Stimulated activated CD4-positive, alpha-beta T cell treated with anti-CD3 and anti-CD28 coated beads, Interleukin-15, amount 100 ng/mL, for 48 hours (primary cell): ENCODE results near the gene C3orf22.

Experiments used
- DNase-seq, 2 donors: peaks; one replicate each; pipeline ENCODE4 v3.0.0-alpha.2; 2020; ENCODE audit warnings: low read depth in 2 of 2

C3orf22 gene

DNA sequence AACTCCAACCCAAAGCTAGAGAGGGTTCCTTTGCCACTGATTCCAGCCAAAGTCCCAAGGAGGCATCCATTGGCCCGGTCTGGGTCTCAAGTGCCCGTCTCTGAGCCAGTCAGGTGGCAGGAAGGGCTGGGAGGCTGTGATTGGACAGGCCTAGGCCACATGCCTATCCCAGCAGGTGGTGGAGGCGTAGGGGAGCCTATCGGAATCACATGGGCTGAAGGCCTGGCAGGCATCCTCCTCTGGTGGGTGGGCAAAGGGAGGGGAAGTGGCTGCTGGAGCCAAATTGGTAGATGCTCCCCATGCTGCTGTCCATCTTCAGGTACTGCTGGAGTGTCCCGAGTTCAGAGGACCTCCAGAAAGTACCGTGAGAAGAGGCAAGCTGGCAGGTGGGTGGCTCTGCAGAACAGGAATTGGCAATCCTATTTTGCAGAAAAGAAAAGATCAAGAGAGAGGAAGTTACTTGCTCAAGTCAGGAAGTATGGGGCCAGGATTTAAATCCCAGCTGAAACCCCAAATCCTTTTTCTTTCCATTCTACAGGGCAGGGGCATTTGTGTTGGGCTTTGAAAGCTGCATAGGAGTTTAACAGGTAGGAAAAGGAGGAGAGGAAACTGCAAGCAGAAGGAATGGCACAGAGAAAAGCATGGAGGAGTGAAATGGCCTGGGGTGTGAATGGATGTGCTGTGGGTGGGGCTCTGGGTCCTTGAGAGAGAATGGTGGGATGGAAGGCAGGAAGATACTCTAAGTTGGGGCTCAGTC is 31.1 kb downstream of the C3orf22 start:
- no peak for DNase-seq

DNA sequence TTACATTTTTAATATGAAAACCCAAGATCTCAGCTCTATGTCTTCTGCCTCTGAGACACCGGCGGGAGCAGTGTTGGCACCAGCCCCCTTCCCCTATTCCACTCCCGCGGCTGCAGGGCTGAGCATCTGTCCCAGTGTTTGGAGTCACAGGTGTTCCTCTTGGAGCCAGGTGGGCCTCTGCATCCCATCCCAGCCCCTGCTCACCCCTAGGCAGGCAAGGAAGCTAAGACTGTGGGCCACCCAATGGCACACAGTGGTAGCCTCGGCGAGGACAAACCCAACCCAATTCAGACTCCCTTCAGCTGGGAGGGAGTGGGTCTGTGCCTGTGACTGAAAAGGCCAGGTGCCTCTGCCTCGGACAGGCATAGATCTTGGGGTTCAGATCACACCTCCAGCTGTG is 31.7 kb downstream of the C3orf22 start:
- no peak for DNase-seq

DNA sequence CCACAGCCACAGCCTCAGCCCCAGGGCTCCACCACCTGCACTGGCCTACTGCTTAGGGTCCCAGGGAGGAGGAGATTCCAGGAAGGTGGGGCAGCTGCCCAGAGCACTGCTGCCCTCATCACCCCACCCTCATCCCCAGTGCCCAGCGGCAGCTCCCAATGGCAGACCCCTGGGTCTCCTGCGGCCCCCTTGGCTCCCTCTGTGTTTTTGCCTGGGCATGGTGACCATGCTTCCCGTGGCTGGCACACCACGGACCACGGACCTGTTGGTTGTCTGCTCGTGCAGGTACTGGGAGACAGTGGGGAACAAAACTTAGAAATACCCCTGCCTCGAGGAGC is 32.1 kb downstream of the C3orf22 start:
- no peak for DNase-seq

DNA sequence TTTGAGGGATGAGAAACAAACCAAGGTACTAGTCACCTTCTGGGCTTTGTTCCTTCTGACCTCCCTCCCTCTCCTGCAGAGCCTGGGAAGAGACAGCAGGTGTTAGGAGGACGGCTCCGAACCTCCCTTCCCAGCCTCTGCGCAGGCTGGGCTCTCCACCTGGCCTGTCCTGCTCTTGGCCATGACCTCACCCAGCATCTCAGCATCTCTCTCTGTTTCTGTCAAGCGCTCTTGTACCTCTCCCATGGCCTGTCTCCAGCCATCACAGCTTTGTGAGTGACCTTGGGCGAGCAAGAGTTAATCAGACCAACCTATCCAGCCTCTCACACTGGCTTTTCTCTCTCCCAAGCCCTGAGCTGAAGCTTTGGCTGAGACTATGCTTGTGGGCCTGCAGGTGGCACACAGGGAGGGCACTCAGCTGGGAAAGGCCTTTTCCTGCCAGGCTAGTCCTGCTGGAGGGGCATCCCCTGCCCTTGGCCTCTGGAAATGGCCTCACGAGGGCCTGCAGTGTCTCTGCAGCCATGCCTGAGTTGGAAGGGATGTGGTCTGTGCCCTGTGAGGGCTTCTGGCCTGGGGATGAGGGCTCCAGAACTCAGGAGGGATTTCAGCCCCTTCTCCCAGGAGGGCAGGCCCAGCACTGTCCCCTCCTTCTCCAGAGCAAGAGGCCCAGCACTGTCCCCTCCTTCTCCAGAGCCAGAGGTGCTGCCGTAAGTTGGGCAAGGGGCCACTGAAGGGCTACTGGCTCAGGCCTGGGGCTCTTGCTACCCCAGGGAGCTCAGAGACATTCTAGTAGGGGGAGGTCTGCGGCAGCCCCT is 32.7 kb downstream of the C3orf22 start:
- DNase-seq, result no peak

DNA sequence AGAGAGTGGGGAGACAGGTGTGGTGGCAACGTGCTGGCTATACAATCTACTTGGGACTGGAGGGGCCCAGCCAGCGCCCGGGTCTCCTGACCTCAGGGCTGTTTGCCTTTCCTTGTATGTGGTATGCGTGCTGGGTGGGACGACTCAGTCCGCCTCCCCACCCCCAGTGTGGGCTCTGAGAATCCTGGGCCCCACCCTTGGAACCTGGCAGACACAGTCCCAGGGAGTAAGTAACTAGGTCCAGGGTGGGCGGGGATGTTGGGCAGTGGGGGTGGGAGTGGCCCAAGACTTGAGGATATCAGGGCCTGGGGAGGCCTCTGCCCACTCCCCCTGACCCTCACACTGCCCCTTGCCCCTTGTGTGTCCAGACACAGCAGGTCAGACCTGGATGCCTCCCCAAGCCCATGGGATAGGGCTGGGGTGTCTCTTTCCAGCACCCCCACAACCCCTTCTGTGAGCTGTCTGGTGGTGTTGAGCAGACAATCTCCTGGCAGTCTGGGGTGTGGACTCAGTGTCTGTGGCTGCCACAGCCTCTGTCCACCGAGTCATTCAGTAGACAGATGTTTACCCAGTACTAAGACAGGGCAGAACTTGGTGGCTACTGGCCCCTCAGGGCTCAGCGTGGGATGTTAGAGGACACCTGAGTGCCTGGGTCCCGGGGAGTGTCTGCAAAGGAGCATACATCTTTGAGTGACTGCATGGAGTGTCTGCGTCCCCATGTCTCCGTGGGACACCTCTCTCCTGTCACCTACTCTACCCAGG is 33.5 kb downstream of the C3orf22 start:
- DNase-seq, result no peak

DNA sequence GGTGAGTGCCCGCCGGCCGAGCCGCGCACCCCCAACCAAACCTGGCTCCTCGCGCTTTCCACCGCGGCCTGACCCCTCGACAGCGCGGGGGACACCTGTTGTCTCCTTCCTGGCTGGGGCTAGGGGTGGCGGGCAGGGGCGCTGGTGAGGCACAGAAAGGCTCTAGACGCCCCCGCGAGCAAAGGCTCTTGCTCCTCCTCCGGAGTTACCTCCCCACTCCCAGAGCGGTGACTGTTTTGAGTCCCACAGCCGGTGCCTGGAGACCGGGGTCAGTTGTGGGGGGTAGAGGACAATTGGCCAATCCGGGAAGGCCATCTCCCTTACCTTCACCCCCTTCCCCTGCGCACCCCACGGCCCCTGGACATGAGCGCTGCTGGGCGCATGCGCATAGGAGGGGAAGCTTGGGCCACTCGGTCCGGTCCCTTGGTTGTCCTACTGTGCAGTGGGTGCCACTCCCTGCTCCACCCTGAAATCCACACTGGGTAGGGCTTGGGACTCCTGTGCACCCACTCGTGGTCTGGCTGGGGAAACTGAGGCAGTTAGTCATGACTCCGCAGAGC is 34.2 kb downstream of the C3orf22 start:
- no peak for DNase-seq

DNA sequence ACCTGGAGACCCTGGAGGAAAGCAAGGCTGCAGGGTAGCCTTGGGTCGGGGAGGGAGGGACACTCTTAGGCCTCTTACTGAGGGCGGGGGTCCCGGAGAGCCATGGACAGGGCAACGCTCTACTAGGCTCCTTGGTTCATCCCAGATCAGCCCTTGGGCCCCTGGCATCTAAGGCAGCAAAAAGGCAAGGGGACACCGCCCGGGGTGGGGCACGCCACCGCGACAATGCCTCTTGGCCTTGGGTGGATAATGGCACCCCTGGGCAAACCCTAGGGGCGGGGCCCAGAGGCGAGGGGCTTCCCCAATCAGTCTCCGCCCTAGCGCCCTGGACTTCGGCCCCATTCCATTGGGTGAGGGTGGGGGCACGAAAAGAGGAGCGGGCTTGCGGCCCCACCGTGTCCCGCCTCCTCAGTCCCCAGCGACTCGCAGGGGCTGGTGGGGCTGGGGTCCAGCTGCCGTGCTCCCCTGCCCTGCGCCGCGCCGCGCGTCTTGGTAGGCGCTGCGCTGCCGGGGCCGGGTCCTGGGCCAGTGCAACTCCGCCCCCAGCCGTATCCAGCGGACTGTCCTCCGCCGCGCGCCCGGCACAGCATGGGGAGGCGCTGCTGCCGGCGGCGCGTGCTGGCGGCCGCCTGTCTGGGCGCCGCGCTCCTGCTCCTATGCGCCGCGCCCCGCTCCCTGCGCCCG is 34.8 kb downstream of the C3orf22 start, which contains the start of gene CHST13:
CHST13 (plus strand) TSS at position 411 of the 684 bp plus-strand sequence; CDS start at position 589, 178 bp downstream.
- no peak for DNase-seq

DNA sequence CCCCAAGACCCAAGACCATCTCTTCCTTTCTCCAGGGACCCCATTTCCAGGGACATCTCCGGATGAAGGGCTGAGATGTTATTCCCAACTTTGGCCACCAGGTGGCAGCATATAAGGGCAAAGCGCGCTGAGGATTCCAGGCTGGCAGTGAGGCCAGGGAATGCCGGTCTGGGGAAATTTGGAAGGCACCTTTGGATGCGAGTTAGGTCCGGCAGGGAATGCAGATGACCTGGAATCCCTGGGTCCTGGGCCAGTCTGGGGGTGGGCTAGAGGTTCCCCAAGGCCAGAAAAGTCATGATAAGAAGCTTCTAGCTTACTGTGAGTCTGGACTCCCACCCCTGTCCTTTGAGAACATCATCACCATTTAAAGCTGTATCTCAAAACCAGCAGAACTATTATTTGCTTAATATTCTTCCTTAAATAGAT is 36.4 kb downstream of the C3orf22 start:
- DNase-seq, result no peak

DNA sequence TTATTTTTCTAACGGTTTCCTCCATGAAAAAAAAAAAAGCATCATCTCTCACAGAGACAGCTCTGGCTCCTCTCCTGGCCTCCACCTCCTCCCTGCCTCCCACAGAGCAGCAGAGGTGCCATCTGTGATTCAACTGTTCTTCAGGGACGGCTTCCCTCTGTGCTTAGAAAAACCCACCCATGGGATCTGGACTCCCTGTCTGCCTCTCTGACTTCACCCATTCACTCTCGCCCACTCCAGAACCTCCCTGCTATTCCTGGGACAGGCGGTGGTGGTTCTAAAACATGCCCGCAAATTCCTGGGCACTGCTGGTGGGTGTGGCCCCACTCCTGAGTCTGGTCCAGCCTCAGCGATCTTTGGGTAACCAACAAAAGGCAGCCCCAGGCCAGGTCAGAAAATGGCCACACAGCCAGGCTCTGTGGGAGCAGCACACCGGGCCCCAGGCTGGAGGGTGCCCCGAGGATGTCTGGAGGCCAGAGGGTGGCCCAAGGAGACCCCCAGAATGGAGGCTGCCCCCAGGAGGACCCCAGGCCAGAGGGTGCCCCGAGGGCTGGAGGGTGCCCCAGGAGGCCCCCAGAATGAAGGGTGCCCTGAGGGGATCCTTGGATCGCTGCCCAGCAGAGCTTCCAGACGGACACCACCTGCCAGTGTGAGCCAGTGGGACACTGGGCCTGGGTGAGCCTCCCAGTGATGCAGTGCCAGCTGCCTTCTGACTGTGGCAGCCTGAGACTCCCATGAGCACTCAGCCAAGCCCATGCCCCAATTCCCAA is 37.4 kb downstream of the C3orf22 start:
- no peak for DNase-seq

DNA sequence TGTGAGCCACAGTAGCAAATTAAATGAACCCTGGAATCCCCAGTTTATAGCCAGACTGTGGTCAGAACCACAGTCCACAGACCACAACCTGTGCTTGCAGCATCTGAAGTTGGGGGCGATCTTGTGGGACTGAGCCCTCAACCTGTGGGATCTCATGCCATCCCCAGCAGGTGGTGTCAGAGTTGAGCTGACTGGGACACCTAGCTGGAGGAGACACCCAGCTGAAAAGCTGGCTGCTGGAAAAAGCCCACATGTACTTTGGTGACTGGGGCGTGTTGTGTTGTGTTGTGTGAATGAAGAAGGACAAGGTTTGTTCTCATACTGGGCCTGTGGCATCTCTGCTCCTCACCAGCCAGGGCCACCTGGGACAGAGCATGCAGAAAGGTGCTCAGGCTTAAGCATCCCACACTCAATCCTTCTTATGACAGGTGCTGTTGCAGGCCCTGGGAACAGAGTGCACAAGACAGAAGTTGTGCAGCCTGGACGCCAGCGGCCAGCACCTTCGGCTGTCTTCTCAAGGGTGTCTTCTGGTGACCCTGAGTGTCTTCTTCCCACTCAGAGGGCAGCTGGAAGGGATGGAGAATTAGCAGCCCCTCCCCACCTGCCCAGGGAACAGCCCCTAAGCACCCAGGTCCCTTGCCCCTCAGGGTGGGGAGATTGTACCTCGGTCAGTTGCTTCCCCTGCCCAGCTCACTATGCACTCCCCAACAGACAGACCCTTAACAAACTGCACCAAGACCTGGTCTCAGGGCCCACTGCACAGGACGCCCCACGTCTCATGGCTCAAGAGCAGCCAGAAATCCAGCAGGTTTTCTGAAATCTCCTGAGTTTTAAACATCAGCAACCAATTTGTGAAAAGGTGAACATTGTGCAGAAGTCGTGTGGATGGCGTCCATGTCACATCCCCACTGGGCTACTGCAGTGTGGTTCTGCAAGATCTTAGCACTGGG is 39.0 kb downstream of the C3orf22 start:
- DNase-seq, result no peak

DNA sequence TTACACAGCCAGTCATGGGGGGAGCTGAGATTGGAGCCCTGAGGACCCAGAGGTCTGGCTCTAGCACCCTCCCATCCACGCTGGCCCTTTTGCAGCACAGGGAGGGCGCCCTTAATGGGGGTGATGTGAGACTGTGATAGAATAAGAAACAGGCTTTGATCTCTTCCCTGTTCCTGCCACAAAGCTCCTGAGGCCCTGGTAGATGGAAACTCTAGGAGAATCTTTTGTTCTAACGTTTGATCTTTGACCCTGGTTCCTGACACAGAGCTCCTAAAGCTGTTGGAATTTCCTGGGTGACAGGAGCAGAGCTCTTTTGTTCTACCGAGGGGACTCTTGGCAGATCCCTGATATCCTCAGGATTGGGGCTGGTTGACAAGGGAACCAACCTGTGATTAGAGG is 40.0 kb downstream of the C3orf22 start:
- no peak for DNase-seq

DNA sequence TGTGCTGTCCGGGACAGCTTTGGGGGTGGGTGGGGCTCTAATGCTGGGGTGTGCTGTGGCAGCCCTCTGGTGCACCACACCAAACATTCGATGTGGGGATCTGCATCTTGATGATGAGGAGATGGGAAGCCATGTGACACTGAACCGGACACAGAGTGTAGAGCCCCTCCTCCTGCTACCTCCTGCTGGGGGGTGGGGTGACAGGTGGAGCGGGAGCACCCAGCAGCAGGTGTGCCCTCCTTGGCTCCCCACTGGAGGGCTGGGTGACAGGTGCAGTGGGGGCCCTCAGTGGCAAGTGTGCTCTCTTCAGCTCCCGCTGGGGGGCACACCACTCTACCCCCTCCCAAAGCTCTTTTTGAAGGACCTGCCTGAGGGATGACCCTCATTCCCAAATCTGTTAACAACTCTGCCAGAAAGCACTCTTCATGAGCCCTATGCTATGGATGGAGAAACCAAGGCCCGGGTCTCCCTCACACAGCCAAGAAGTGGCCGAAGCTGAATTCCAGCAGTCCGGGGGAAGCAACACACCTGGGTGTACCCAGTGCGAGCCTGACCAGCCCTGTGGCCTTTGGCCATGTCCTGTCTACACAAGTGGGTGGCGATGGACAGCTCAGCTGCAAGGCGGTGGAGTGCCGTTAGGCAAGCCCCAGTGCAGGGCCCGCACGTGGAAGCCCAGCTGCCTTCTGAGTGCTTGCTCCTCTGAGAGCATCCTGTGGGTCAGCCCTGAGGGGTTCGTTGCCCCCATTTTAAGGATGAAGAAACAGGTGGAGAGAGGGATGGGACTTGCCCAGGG is 40.5 kb downstream of the C3orf22 start:
- DNase-seq, result no peak

DNA sequence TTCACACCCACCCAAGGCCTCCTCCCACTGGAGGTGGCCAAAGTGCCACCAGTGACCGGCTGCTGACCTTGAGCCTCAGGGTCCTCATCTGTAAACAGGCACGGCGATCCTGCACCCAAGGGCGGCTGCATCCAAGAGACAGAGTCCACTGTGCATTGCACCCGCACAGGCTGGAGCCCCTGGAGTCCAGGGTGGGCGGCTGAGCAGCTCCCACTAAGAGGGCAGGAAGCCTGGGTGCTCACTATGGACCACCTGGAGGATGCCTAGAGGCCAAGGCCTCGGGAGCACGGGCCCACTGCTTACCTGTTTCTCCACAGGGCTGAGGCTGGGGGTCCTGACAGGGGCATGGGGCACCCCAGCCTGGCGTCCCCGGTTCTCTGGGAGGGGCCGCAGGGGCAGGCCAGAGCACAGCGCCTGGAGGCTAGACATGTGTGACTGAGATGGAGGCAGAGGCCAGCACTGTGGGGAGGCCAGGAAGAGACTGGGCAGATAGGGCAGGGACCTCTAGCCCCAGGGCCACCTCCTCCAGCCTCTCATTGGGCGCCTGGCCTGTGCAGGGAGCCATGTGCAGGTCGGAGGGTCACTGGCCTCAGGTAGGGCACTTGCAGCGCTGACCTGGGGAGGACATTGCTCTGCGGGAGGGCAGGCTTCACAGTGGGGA is 41.3 kb downstream of the C3orf22 start, which contains the start of gene UROC1:
UROC1 (minus strand) TSS at position 483 of the 661 bp plus-strand sequence; CDS start at position 429, 54 bp downstream.
- no peak for DNase-seq

DNA sequence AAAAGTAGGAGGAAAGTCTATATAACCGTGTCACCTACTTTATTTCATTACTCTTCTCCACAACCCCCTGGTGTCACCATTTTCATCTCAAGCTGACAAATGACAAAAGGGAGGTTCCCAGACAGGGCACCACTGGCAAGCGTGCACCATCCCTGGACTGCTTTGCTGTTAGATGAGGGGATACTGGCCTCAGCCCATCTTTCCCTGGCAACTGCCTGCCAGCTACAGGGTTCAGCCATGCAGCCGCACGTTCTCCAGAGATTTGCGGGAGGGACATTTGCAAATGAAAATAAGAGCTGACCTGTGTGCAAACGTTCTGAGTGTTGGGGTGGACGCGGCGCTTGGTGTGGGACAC is 41.8 kb downstream of the C3orf22 start:
- DNase-seq, result no peak

DNA sequence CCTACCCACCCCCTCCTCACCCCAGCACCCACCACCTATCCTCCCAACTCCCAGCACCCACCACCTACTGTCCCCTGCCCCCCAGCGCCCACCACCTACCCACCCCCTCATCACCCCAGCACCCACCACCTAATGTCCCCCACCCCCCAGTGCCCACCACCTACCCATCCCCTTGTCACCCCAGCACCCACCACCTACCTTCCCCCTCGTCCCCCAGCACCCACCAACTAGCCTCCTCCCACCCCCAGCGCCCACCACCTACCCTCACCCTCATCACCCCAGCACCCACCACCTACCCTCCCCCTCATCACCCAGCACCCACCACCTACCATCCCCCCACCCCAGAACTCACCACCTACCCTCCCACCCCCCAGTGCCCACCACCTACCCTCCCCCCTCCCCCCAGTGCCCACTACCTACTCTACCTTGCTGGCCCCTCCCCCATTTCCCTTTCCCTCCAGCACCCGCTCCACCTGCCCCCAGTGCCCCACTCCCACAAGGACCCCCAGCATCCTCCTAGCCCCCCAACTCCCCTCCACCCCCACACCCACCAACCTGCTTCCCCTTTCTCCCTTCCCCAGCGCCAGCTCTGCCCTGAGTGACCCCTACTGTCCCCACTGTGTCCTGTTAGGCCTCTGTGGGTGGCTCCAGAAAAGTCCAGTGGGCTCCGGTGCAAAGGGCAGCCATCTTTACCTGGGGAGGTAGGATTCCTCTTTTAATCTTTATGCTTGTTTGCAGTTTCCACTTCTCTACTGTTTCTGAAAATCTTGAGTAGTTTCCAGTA is 42.4 kb downstream of the C3orf22 start:
- no peak for DNase-seq

DNA sequence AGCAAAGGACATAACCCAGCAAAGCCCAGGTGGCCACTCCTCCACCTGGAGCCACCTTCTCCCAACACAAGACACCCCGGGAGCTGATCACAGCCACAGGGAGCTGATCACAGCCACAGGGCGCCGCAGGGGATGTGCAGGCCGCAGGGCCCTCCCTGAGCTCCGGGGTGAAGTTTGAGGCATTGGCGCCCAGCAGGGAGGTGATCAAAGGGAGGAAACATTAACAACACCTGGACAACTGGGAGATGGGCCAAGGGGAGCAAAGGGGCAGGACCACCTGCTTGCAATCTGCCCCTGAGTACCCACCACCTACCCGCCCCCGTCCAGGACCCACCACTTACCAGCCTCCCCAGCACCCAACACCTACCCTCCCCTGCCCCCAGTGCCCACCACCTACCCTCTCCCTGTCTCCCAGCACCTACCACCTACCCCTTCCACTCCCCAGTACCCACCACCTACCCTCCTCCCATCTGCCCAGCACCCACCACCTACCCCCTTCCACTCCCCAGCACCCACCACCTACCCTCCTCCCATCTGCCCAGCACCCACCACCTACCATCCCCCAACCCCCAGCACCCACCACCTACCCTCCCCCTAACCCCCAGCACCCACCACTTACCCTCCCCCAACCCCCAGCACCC is 43.5 kb downstream of the C3orf22 start:
- DNase-seq, result no peak

DNA sequence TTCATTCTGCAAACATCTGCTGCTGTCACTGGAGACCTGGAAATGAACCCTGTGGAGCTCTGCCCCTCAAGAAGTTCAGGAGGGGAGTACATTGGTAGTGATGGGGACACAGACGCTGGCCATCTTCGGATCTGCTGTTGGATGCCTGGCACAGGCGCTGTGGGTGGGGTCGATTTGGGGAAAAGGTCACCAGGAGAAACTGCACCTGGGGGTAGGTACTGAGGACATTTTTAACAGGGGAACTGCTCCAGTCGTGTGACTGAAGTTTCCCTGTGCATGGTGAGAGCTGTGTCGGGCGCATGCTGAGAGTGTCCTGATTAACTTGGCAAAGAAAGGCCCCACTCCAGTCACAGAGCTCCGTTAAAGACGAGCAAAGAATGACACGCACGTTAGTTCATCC is 44.6 kb downstream of the C3orf22 start:
- no peak for DNase-seq
